C4-2B (cell line): ENCODE measurements around the gene SND1.

Experiments
- H3K27ac ChIP-seq: fragments of 450-650 bp; 2 replicates; pipeline ENCODE4 v1.5.1; 2017
- CTCF ChIP-seq: fragments of 450-650 bp; conservative IDR thresholded peaks from 2 replicates; pipeline ENCODE4 v1.5.1; 2017; ENCODE audit warnings: mild to moderate bottlenecking
- ZFX ChIP-seq: fragments of 450-650 bp; IDR thresholded peaks from 2 replicates; pipeline ENCODE4 v1.6.1; 2017

SND1 gene

GRCh38 chr7:127780489-127780888 lies 128.5 kb downstream of the SND1 start:
- TF ChIP-seq ZFX (no peak), CTCF (no peak)
- no peak overlapping the region for H3K27ac ChIP-seq

- no peak for TF ChIP-seq ZFX
- TF ChIP-seq CTCF = no peak
- no peak overlapping the region for H3K27ac ChIP-seq
Observed at GRCh38 chr7:127781081-127781480, 129.1 kb downstream of the SND1 start.

DNA sequence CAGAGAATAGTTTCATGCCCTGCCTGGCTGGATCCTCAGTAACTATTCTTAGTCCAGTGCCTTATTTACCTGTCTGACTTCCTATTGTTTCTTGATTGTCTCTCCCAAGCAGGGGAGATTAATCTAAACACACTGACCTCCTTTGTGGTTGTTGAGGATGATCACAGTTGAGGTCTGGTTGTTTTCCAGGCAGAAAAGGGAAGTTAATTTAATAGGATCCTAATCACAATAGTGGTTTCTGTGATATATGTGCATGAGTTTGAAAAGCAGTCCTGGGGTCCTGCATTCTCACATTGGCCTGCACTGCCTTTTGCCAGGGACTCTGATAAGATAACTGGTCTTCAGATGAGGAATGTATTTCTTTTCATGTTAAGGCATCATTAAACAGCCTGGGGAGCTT lies 130.1 kb downstream of the SND1 start:
- no peak overlapping the region for H3K27ac ChIP-seq
- TF ChIP-seq ZFX (no peak), CTCF (no peak)

DNA sequence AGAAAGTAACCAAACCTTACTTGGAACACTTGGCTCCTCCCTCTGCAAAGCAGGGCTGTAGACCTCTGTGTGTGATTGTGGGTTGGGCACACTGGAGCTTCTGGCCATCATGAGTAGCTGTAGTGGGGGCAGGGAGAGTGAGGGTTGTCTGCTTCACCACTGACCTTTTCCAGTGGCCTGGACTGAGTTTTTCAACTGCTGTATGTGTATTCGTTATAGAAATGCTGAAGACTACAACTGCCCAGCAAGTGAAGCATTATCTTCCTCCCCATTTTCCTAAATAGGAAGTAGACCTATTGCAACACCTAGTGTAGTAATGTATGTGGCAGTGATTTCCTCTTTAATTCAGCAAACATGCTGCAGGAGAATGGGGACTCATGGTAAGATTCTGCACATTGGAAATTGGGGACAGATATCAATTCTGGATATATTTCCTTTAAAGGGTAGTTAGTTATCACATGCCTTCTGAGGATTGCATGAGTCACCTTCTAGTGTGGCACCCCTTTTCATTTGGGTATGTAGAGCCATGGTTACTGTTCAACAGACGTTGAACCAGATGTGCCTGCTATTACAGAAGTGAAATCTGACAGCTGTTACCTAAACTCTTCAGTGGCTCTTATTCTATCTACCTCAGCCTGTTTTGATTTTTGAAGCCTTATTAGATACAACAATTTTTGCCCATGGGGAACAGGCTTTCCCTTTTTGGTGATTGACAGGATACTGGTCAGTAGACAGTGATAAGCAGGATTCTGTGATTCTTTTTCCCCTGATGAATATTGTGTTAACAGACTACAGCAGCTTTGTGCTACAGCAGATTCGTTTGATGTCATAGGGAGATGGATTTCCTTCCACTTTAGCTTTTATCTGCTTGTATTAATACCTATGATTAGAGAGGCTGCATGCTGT lies 130.9 kb downstream of the SND1 start:
- TF ChIP-seq CTCF (no peak), ZFX (no peak)

GRCh38 chr7:127786184-127786583 lies 134.2 kb downstream of the SND1 start:
- no peak for TF ChIP-seq ZFX
- no peak for TF ChIP-seq CTCF
- H3K27ac ChIP-seq = no peak overlapping the region

More for the DNA sequence above, 130.9 kb downstream of the SND1 start:
- no peak overlapping the region for H3K27ac ChIP-seq

DNA sequence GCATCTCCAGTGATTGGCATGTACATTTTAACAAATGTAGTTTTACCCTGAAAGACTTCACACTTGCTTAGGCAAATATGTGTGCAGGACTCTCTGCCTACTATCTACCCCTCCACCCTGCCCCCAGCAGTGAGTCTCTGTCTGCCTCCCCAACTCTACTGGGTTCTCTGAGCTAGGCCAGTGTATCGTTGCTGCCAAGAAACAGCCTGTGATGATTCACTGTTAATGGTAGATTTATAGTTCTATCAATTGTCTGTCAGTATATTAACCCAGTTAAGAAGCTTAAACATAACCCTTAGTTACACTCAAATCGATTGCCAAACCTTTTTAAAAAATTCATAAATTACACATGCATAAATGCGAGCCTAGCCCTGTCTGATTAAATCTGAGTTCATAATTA lies 137.0 kb downstream of the SND1 start:
- H3K27ac ChIP-seq = no peak overlapping the region
- TF ChIP-seq ZFX (no peak), CTCF (no peak)

DNA sequence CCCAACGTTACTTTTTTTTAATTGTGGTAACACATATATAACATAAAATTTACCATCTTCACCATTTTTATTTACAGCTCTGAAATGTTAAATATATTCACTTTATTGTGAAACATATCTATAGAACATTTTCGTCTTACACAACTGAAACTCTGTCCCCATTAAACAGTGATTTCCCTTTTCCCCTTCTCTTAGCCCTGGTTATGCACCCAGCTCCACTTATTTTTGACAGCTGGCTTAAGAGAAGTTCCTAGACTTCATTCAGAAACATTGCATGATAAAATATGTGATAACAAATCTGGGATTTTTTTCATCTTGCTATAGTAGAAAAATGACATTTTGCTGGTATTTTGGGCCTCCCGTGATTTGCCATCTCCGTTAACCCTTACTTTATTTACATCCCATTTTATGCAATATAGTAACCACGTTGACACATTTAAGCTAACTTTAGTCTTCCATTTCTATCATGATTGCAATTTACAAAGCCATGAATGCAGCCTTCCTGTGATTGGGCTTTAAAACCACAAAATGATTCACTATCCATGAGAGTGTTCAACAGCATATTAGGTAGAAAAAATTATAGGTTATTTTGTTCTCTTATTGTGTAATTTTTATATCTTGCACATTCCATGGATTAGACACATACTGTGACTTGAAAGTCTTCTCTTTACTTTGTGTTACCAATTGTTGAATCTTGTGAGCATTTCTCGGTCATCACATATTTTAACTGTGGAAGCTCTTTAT lies 139.6 kb downstream of the SND1 start:
- H3K27ac ChIP-seq = no peak overlapping the region
- no peak for TF ChIP-seq CTCF
